ENCODE measurements around the gene EMC1.
"Not testable (repeated sequence)": the region's sequence is repeated elsewhere in the genome, so short reads cannot be mapped to it uniquely, and the experiment has no call there.

EMC1 gene

GRCh38 chr1:19251305-19252196 lies at the start of gene EMC1, which contains the start of gene MRTO4:
Gene EMC1 (minus strand): TSS chr1:19251524. CDS start chr1:19251509, 15 bp downstream.
Gene MRTO4 (plus strand): TSS chr1:19251805. CDS start chr1:19251836, 31 bp downstream.
- peak; percentile 72 to 83 for DNase-seq

- no peak for DNase-seq
These were observed 48.9 kb upstream of the EMC1 start for GRCh38 chr1:19300211-19300610.

- DNase-seq: no peak
These were observed 43.3 kb upstream of the EMC1 start for GRCh38 chr1:19294638-19295037.

- no peak for DNase-seq
These were observed 37.9 kb upstream of the EMC1 start for GRCh38 chr1:19289244-19289643.

- peak in 1 of 2 donors; percentile 4 for DNase-seq
These were observed 37.3 kb upstream of the EMC1 start, which contains the start of gene AKR7A3 for GRCh38 chr1:19288324-19289241. Gene AKR7A3 (minus strand): TSS chr1:19288770. CDS start chr1:19288709, 61 bp downstream.

GRCh38 chr1:19287436-19288185 lies 36.3 kb upstream of the EMC1 start:
- DNase-seq: no peak

GRCh38 chr1:19285807-19286206 lies 34.5 kb upstream of the EMC1 start:
- DNase-seq: not testable (repeated sequence)

- DNase-seq: not testable (repeated sequence)
These were observed 34.0 kb upstream of the EMC1 start for GRCh38 chr1:19285366-19285765.

GRCh38 chr1:19284881-19285280 lies 33.6 kb upstream of the EMC1 start:
- no peak for DNase-seq

GRCh38 chr1:19283891-19284290 lies 32.6 kb upstream of the EMC1 start:
- no peak for DNase-seq

GRCh38 chr1:19274636-19275035 lies 23.3 kb upstream of the EMC1 start:
- no peak for DNase-seq

- not testable (repeated sequence) for DNase-seq
These were observed 22.7 kb upstream of the EMC1 start for GRCh38 chr1:19273844-19274531.

- no peak for DNase-seq
These were observed 22.0 kb upstream of the EMC1 start for GRCh38 chr1:19273106-19273843.

GRCh38 chr1:19272064-19272463 lies 20.7 kb upstream of the EMC1 start:
- no peak for DNase-seq

- DNase-seq: not testable (repeated sequence)
These were observed 19.0 kb upstream of the EMC1 start for GRCh38 chr1:19270343-19270730.

- DNase-seq: not testable (repeated sequence)
These were observed 18.4 kb upstream of the EMC1 start for GRCh38 chr1:19269427-19270342.

- DNase-seq: no peak
These were observed 17.1 kb upstream of the EMC1 start for GRCh38 chr1:19268445-19268844.

GRCh38 chr1:19262744-19263143 lies 11.4 kb upstream of the EMC1 start:
- DNase-seq: no peak

- no peak for DNase-seq
These were observed 10.7 kb upstream of the EMC1 start for GRCh38 chr1:19262047-19262446.
